OCI-M1 (cell line): ENCODE measurements around the gene MBD3L2B.
A peak's percentile ranks its signal among the peaks of the same experiment; 100 is the strongest.

Experiments
- DNase-seq: peaks from one replicate; lab custom pipeline; 2025; lab: John Stamatoyannopoulos, UW

MBD3L2B gene

DNA sequence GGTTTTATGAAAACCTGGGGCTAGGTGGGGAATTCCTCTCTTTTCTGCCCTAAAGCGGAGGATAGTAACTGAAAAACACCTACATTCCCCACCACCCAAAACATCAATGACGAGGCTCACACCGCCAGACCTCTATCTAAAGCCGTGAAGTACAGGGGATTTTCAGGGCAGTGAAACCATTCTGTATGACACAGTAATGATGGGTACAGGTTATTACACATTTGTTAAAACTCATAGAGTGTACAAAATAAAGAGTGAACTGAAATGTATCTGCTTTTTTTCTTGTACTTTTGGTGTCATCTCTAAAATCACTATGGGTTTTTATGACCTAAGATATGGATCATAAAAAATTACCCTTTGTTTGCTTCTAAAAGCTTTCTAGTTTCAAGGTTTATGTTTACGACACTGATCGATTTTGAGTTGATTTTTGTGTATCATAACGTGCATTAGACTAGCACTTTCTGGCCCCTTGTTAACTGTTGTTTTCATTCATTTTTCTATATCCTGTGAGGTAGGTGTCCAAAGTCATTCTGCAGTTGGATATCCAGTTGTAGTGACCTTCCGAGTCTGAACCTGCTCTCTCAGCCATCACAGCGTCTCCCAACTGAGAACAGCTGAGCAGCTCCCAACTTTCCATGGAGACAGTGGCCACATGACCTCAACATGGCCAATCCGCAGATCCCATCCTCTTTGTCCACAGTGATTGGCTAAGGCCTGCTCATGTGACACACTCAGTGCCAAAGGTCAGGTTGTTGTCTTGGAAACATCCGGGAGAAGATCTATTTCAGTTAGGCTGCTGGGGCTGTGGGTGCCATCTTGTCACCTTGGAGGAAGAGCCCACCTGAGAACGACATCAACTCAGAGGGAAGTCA is 10.3 kb downstream of the MBD3L2B start:
- DNase-seq: no peak

DNA sequence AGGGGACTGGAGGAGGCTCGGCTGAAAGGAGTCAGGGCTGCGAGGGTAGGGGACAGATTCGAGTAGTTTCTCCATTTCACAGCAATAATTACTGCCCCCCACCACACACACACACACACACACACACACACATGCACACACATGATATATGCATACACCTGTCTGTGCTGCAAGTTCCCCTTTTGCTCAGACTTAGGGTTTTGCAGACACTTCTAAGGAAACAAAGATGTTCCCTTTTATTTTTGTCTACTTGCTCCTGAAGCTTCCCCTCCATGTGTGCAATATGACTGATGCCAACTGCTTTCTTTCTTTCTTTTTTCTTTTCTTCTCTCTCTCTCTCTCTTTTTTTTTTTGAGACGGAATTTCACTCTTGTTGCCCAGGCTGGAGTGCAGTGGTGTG is 13.4 kb downstream of the MBD3L2B start:
- DNase-seq: no peak

DNA sequence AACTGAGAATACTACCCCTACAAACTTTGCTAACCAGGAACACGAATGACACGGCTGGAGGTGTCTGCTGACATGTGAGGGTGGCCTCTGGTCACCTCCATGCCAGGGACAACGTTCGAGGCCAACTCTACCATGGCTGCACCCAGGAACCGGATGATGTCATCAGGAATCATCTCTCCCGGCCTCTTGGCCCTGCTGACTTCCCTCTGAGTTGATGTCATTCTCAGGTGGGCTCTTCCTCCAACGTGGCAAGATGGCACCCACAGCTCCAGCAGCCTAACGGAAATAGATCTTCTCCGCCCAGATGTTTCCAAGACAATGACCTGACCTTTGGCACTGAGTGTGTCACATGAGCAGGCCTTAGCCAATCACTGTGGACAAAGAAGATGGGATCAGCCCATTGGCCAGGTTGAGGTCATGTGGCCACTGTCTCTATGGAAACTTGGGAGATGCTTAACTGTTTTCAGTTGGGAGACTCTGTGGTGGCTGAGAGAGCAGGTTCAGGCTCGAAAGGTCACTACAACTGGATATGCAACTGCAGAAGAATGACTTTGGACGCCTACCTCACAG is 15.0 kb downstream of the MBD3L2B start:
- DNase-seq: peak; percentile 13

DNA sequence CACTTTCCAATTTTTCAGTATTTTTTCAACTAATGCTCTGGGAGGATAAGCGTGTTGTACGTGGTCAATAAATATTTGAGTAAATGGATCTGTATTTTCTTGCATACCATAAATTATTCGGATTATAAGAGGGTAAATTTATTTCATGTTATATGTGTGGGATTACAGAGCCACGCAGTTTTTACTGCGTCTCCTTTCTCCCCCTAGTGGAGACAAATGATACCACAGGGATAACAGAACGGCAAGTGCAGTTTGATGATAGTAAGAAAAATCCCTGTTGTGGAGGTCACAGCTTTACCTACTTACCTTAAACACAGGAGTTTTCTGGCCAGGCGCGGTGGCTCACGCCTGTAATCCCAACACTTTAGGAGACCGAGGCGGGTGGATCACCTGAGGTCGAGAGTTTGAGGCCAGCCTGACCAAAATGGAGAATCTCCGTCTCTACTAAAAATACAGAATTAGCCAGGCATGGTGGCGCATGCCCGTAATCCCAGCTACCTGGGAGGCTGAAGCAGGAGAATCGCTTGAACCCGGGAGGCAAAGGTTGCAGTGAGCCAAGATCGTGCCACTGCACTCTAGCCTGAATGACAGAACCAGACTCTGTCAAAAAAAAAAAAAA is 16.8 kb downstream of the MBD3L2B start:
- no peak for DNase-seq

DNA sequence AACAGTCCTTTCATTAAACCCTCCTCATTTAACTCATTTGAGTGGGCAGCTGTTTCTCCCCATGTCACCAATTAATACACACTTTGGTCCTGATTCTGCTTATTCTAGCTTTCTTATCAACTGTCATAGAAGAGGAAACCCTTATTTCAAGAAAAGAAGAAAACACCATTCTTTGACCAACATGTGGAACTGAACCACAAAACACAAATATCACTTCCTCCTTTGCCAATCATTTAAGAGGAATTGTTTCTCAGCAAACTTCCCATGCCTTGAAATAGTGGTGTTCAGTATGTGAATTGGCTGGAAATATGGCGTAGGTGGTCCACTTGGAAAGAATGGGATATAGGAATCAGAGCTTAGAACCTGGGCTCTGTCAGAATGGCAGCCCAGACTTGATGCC is 20.4 kb downstream of the MBD3L2B start:
- no peak for DNase-seq

DNA sequence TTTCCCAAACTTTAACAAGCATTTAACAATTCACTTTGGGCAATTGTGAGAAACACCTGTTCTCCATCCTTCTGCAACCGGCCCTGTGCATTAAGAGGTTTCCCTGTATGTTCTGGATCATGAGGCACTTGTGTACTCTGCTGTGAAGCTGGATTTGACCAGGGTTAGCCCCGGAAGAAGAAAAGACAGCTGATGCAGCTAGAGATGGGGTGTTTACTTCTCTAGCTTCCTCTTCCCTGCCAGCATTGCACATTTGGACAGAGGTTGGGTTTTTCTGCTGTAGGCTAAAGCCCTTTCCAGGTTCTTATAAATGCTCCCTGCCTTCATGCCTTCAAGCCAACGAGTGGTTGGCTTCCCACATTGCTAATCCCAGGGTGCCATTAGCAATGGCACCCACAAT is 20.9 kb downstream of the MBD3L2B start:
- no peak for DNase-seq

DNA sequence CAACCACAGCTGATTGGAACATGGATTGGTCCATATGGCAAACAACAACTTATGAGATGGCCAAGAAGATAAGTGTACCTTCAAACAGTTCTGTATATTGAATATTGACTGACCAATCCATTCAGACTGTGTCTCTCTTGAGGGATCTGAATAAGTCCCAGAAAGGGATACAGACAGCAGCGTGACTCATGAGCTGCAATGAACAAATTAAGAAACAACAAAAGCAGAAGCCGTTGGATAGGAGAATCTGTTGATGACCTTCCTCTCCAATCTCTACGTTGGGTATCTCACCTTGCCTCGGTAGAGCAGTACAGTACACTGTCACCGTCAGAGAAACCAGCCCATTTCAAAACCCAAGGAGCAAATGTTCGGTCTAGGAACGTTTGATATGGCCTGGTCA is 21.3 kb downstream of the MBD3L2B start:
- DNase-seq: no peak

DNA sequence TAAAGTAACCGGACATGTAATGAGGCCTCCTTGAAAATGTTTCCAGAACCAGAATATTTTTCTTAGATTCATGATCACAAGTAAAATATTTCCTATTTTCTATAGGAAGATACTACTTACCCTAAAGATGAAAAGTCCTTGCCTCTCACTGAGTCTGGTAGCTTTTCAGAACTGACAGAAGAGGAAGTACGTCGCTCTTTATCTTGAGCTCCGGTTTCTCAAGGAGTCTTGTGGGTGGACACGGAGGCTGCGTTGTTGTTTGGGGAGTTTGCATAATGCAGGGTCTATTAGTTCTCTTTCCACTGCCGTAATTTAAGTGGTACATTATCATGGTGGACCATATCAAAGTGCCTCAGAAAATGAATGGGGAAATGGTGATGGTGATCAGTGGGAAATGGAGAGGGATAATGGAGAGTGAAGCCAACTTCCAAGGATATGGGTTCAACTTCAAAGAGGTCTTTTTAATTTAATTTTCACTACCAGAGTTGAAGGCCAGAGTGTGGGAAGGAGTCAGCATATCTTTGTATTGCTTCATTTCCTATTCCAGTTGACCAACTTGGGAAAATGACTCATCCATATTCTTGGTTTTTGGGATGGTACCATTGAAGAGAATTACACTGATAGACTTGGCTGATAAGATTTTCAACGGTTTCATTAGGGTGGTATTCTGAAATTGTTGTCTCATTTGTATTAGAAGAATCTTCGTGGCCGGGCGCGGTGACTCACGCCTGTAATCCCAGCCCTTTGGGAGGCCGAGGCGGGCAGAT is 23.4 kb downstream of the MBD3L2B start:
- peak; percentile 77 for DNase-seq

DNA sequence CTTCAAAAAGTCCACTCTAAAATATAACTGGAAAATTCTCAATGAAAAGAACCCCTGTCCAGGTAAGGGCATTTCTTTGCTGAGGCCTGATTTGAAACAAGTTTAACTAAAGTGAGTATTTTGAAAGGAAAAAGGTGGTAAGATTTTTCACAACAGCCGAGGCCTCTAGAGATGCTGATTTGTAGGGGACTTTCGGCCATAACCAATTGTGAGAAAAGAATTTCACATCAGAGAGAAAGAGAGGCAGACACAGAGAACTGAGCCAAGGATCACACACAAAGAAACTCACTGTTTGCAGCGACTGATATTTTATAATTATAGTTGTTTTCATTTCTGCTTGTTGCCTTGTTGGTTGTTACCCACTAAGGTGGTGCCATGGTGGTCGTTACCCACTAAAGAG is 24.4 kb downstream of the MBD3L2B start:
- DNase-seq: no peak

DNA sequence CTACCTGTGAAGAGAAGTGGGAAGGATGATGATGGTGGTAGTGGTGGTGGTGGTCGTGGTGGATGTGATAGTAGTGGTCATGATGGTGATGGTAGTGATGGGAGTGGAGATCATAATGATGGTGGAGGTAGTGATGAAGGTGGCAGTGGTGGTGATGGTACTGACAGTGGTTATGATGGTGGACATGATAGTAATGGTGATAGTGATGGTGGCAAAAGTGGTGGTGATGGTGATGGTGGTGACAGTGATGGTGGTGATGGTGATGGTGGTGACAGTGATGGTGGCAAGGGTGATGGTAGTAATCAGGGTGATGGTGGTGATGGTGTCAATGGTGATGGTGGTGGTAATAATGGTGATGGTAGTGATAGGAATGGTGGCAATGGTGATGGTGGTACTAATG is 26.2 kb downstream of the MBD3L2B start:
- DNase-seq: no peak

DNA sequence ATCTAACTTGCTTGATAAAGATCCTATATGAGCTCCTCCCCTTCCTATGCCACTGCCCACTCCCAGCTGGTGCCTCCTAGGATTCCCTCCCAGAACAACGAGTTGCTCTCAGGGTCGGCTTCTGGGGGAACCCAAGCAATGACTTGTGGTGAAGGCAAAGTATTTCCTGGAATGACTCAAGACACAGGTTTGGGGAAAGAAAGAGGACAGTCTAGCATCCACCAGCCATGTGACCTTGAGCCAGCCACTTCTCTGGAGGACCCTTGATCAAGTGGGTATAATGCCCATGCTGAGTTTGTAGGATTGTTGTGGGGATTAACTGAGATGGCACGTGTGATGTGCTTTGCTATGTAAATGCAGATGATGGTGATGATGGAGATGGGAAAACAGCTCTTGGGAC is 33.0 kb downstream of the MBD3L2B start:
- no peak for DNase-seq

DNA sequence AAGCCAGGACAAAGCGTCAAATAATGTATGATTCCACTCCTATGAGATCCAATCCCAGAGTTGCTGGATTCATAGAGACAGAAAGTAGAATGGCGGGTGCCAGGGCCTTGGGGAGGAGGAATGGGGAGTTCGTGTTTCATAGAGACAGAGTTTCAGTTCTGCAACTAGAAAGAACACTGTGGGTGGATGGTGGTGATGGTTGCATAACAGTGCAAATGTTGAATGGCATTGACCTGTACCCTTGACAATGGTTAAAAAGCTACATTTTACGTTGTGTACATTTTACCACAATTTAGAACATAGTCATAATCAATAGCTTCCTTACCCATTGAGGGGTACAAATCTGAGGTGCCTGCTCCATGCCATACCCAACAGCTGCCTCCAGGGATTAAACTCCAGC is 33.4 kb downstream of the MBD3L2B start:
- DNase-seq: no peak

DNA sequence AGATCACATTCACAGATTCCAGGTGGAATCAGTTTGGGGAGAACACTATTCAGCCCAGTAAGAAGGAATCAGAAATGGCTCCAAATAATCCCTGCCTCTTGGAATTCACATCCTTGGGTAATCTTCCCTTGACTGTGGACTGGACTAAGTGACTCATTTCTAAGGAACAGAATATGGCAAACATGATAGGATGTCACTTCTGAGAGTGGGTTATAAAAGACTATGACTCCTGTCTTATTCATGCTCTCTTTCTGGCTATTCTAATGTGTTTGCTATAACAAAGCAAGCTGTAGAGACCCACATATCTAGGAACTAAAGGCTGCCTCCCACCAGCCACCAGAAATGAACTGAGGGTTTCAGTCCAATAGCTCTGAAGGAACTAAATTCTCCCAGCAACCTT is 37.8 kb downstream of the MBD3L2B start:
- no peak for DNase-seq

DNA sequence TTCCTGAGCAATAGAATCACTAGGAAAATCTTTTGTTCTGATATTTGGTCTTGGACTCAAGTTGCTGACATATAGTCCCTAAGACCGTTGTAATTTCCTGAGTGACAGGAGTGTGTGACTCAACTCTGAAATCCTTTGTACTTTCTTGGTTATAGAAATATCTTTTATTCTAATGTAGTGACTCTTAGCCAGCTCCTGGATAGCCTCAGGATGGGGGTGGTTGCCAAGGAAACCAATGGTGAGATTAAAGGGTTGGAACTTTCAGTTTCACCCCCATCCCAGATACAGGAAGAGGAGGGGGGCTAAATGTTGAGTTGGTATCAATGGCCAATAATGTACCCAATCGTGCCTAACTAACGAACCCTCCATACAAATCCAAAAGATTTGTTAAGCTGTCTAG is 41.8 kb downstream of the MBD3L2B start:
- DNase-seq: no peak

DNA sequence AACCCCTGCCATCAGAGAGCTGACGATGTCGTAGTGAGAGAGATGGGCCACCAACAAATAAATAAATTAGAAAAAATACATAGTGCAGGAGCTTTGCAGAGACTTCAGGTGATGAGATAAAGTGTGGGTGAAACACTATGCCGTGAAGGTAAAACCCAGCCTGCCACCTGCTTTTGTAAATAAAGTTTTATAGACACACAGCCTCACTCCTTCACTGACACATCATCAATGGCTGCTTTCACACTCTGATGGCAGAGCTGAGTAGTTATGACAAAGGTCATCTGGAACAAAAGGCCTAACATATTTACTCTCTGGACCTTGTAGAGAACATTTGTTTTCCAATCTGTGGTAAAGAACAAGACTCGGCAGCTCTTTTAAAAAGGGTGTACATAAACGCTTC is 45.0 kb downstream of the MBD3L2B start:
- DNase-seq: no peak

DNA sequence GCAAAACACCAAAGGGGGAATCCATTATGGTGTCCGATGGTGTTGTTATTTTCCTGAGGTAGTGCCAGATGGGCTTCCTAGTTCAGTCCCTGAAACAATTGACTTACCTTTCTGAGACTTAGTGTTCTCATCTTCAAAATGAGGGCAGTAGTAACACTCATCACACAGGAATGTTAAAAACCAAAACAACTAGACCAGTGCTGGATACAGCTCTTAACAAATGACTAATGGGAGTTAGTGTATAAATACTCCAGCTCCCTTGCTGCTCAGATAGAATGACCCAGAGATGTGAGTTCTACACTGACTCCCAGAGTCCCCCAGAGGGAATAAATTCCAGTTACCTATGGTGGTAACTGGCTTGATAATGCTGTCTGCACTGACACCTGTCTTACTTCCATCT is 49.9 kb downstream of the MBD3L2B start:
- DNase-seq: no peak

DNA sequence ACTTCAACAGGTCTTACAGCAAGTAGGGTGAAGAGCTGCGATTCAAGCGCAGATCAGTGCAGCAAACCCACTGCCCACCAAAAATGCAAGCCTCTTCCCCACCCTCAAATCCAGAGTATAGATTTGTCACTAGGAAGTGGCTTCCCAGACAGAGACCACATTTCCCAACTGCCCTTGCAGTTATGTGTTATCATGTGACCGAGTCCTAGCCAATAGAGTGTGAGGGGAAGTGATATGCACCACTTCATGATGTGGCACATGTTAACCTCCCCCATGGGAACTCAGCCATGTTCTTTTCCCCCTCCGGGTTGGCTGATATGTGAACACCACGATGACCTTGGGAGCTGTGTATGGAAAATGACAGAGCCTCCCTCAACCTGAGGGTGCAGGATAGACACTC is 50.8 kb downstream of the MBD3L2B start:
- DNase-seq: peak; percentile 77

DNA sequence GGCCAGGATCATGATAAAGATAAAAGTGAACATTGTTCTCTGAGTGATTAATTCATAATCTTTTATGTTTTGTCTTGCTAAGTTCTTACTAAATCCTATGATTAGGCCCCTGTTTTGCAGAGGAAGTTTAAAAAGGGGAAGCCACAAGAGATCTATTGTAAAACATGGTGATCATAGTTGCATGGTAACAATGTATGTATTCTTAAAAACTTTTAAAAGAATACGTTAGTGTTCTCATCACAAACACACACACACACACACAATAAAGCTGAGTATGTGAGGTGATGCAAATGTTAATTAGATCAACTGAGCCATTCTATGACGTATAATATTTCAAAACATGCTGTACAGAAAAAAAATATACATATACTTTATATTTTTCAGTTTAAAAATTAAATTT is 51.2 kb downstream of the MBD3L2B start:
- peak; percentile 4 for DNase-seq

DNA sequence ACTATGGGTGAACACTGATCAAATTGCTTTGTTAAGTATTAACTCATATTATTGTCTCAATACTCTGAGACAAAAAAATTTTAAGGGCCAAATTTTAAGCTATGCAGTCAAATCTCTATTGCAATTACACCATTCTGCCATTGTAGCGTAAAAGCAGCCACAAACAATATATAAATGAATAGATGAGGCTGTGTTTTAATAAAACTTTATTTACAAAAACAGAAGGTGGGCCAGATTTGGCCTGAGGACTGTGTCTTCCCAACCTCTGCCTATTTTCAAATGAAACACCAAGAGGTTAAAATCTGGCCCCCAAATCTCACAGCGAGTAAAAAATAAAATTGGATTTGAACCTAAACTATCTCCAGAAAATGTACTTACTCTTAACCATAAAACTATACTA is 51.7 kb downstream of the MBD3L2B start:
- no peak for DNase-seq
